NCI-H345 treated with DMSO at 0.1 percent for 48 hours (cell line): ENCODE data around the gene OSBPL9.
"Not testable (repeated sequence)": the region's sequence is repeated elsewhere in the genome, so short reads cannot be mapped to it uniquely, and the experiment has no call there.

Experiments
- DNase-seq: peaks from one replicate; lab custom pipeline; 2025; ENCODE audit not compliant: unreplicated experiment; lab: John Stamatoyannopoulos, UW

OSBPL9 gene

GRCh38 chr1:51663721-51664120, 46.8 kb downstream of the OSBPL9 start:
- no peak for DNase-seq

GRCh38 chr1:51664421-51665240, 47.7 kb downstream of the OSBPL9 start:
- no peak for DNase-seq

- DNase-seq = no peak
Observed at GRCh38 chr1:51666478-51666877, 49.6 kb downstream of the OSBPL9 start.

GRCh38 chr1:51667561-51667960, 50.7 kb downstream of the OSBPL9 start:
- no peak for DNase-seq

- DNase-seq = no peak
Observed at GRCh38 chr1:51669272-51669671, 52.4 kb downstream of the OSBPL9 start.

- no peak for DNase-seq
Observed at GRCh38 chr1:51669816-51670215, 52.9 kb downstream of the OSBPL9 start.

- no peak for DNase-seq
Observed at GRCh38 chr1:51671527-51672325, 54.8 kb downstream of the OSBPL9 start.

GRCh38 chr1:51673279-51673678, 56.4 kb downstream of the OSBPL9 start:
- no peak for DNase-seq

GRCh38 chr1:51675177-51675780, 58.4 kb downstream of the OSBPL9 start:
- DNase-seq = no peak

- no peak for DNase-seq
Observed at GRCh38 chr1:51679435-51679834, 62.5 kb downstream of the OSBPL9 start.

- no peak for DNase-seq
Observed at GRCh38 chr1:51684776-51685175, 67.9 kb downstream of the OSBPL9 start.

GRCh38 chr1:51686450-51686849, 69.6 kb downstream of the OSBPL9 start:
- DNase-seq = no peak

GRCh38 chr1:51689075-51689440, 72.2 kb downstream of the OSBPL9 start:
- no peak for DNase-seq

GRCh38 chr1:51689643-51690042, 72.8 kb downstream of the OSBPL9 start:
- DNase-seq = no peak

GRCh38 chr1:51690285-51690961, 73.5 kb downstream of the OSBPL9 start:
- DNase-seq = no peak

GRCh38 chr1:51691920-51692319, 75.0 kb downstream of the OSBPL9 start:
- no peak for DNase-seq

- DNase-seq = no peak
Observed at GRCh38 chr1:51693419-51694155, 76.7 kb downstream of the OSBPL9 start.

- DNase-seq = no peak
Observed at GRCh38 chr1:51697166-51697565, 80.3 kb downstream of the OSBPL9 start.

- DNase-seq = no peak
Observed at GRCh38 chr1:51699391-51699790, 82.5 kb downstream of the OSBPL9 start.

GRCh38 chr1:51701782-51702181, 84.9 kb downstream of the OSBPL9 start:
- not testable (repeated sequence) for DNase-seq

- not testable (repeated sequence) for DNase-seq
Observed at GRCh38 chr1:51702220-51702619, 85.3 kb downstream of the OSBPL9 start.
